Mononuclear cell (primary cell): ENCODE measurements around the gene ICA1L. TPM values are rescaled to one million over a fixed set of nuclear protein-coding genes. Genes with fewer than 3 reads are reported as not detected.
"Not testable (repeated sequence)": the region's sequence is repeated elsewhere in the genome, so short reads cannot be mapped to it uniquely, and the experiment has no call there.

Source experiments
- H3K27me3 ChIP-seq: 2 replicates; pipeline ENCODE4 v1.6.0; 2011; ENCODE audit warnings: low read length, control low read depth; ENCODE audit not compliant: insufficient read depth
- H3K4me1 ChIP-seq: 2 replicates; pipeline ENCODE4 v1.5.1; 2011; ENCODE audit warnings: mild to moderate bottlenecking, low read length, control low read depth; ENCODE audit not compliant: insufficient read depth
- H3K4me3 ChIP-seq: 2 replicates; pipeline ENCODE4 v1.5.1; 2011; ENCODE audit warnings: mild to moderate bottlenecking, low read length, moderate library complexity
- H3K9me3 ChIP-seq: 2 replicates; pipeline ENCODE4 v1.5.1; 2011; ENCODE audit warnings: low read depth, mild to moderate bottlenecking, control low read depth, low read length
- total RNA-seq: library from RNA; depleted of rRNA; stranded (reverse); fragments of >200 nt; gene quantifications from one replicate; pipeline ENCODE4 v1.2.3, GENCODE V29; 2012

Gene ICA1L
- total RNA-seq, 1 donor = 3.4 TPM

GRCh38 chr2:202821206-202822160 lies 50.1 kb downstream of the ICA1L start:
- no peak overlapping the region for H3K4me3 ChIP-seq
- H3K27me3 ChIP-seq = no peaks in the 10 kb centered on the region
- H3K4me1 ChIP-seq = no peaks in the 10 kb centered on the region
- no peaks in the 10 kb centered on the region for H3K9me3 ChIP-seq

- Histone ChIP-seq H3K9me3 (no peaks in the 10 kb centered on the region), H3K4me1 (no peaks in the 10 kb centered on the region), H3K4me3 (no peak overlapping the region), H3K27me3 (no peaks in the 10 kb centered on the region)
Measured at GRCh38 chr2:202818321-202818720, 53.2 kb downstream of the ICA1L start.

- Histone ChIP-seq H3K4me3 (no peak overlapping the region), H3K4me1 (no peaks in the 10 kb centered on the region), H3K27me3 (no peaks in the 10 kb centered on the region), H3K9me3 (no peaks in the 10 kb centered on the region)
Measured at GRCh38 chr2:202817771-202818170, 53.8 kb downstream of the ICA1L start.

- no peaks in the 10 kb centered on the region for H3K27me3 ChIP-seq
- no peaks in the 10 kb centered on the region for H3K4me1 ChIP-seq
- no peak overlapping the region for H3K4me3 ChIP-seq
- H3K9me3 ChIP-seq = no peaks in the 10 kb centered on the region
Measured at GRCh38 chr2:202815548-202816360, 55.8 kb downstream of the ICA1L start.

GRCh38 chr2:202814226-202814625 lies 57.3 kb downstream of the ICA1L start:
- Histone ChIP-seq H3K4me1 (no peaks in the 10 kb centered on the region), H3K4me3 (no peak overlapping the region), H3K27me3 (no peaks in the 10 kb centered on the region), H3K9me3 (no peaks in the 10 kb centered on the region)

- H3K27me3 ChIP-seq = no peaks in the 10 kb centered on the region
- H3K4me3 ChIP-seq = no peak overlapping the region
- H3K9me3 ChIP-seq = no peaks in the 10 kb centered on the region
- no peaks in the 10 kb centered on the region for H3K4me1 ChIP-seq
Measured at GRCh38 chr2:202813387-202813786, 58.2 kb downstream of the ICA1L start.

GRCh38 chr2:202808754-202809153 lies 62.8 kb downstream of the ICA1L start:
- Histone ChIP-seq H3K27me3 (no peaks in the 10 kb centered on the region), H3K4me3 (no peak overlapping the region), H3K4me1 (no peaks in the 10 kb centered on the region), H3K9me3 (no peaks in the 10 kb centered on the region)

- not testable (repeated sequence) for H3K4me3 ChIP-seq, H3K4me1 ChIP-seq, H3K9me3 ChIP-seq, H3K27me3 ChIP-seq
Measured at GRCh38 chr2:202807431-202808138, 64.0 kb downstream of the ICA1L start.

GRCh38 chr2:202805911-202806310 lies 65.7 kb downstream of the ICA1L start:
- not testable (repeated sequence) for H3K4me3 ChIP-seq, H3K9me3 ChIP-seq, H3K4me1 ChIP-seq, H3K27me3 ChIP-seq

- H3K9me3 ChIP-seq = no peaks in the 10 kb centered on the region
- no peak overlapping the region for H3K4me3 ChIP-seq
- no peaks in the 10 kb centered on the region for H3K27me3 ChIP-seq
- H3K4me1 ChIP-seq = no peaks in the 10 kb centered on the region
Measured at GRCh38 chr2:202797944-202798343, 73.6 kb downstream of the ICA1L start.

- no peaks in the 10 kb centered on the region for H3K4me1 ChIP-seq
- no peaks in the 10 kb centered on the region for H3K9me3 ChIP-seq
- H3K27me3 ChIP-seq = no peaks in the 10 kb centered on the region
- no peak overlapping the region for H3K4me3 ChIP-seq
Measured at GRCh38 chr2:202790676-202791075, 80.9 kb downstream of the ICA1L start.

- H3K4me1 ChIP-seq = no peaks in the 10 kb centered on the region
- no peaks in the 10 kb centered on the region for H3K27me3 ChIP-seq
- no peaks in the 10 kb centered on the region for H3K9me3 ChIP-seq
- H3K4me3 ChIP-seq = no peak overlapping the region
Measured at GRCh38 chr2:202786842-202787241, 84.7 kb downstream of the ICA1L start.

- no peaks in the 10 kb centered on the region for H3K27me3 ChIP-seq
- no peaks in the 10 kb centered on the region for H3K4me1 ChIP-seq
- no peaks in the 10 kb centered on the region for H3K9me3 ChIP-seq
- no peak overlapping the region for H3K4me3 ChIP-seq
Measured at GRCh38 chr2:202782940-202783558, 88.5 kb downstream of the ICA1L start.

GRCh38 chr2:202780514-202781021 lies 91.0 kb downstream of the ICA1L start:
- no peak overlapping the region for H3K4me3 ChIP-seq
- H3K27me3 ChIP-seq = no peaks in the 10 kb centered on the region
- no peaks in the 10 kb centered on the region for H3K4me1 ChIP-seq
- H3K9me3 ChIP-seq = no peaks in the 10 kb centered on the region
